Endothelial cell of umbilical vein (primary cell): Measurements from ENCODE around the gene SELENOO.

Experiments
- EZH2 ChIP-seq: IDR thresholded peaks from 2 replicates; pipeline ENCODE4 v1.6.1; 2012; ENCODE audit warnings: borderline replicate concordance, low read depth, mild to moderate bottlenecking, moderate library complexity, low read length, inconsistent platforms; ENCODE audit not compliant: severe bottlenecking
- FOS ChIP-seq: IDR thresholded peaks from 2 replicates; pipeline ENCODE4 v1.6.1; 2011; ENCODE audit warnings: mild to moderate bottlenecking, low read length, moderate library complexity, borderline replicate concordance; ENCODE audit not compliant: insufficient read depth
- GATA2 ChIP-seq: IDR thresholded peaks from 2 replicates; pipeline ENCODE4 v1.7.0; 2011; ENCODE audit warnings: low read depth, mild to moderate bottlenecking, moderate library complexity, mixed read lengths, low read length; ENCODE audit not compliant: insufficient read length, insufficient read depth
- POLR2A ChIP-seq: IDR thresholded peaks from 2 replicates; pipeline ENCODE4 v1.6.1; 2012; ENCODE audit warnings: low read depth, mild to moderate bottlenecking, control low read depth, low read length
- POLR2AphosphoS5 ChIP-seq: IDR thresholded peaks from 2 replicates; pipeline ENCODE4 v1.6.1; 2012; ENCODE audit warnings: low read depth, mild to moderate bottlenecking, control low read depth, low read length, moderate library complexity; ENCODE audit not compliant: insufficient read depth
- TF ChIP-seq, protein P1 (sequence below), 2 donors: IDR thresholded peaks; 1 replicate in 1 of 2; 2 replicates in 1 of 2; pipeline ENCODE4 v1.5.1; 2011; ENCODE audit warnings: low read length in 2 of 2, mild to moderate bottlenecking in 2 of 2, moderate library complexity in 2 of 2, control low read depth in 1 of 2, inconsistent platforms in 1 of 2, low read depth in 1 of 2; ENCODE audit not compliant: insufficient read depth in 1 of 2; ENCODE audit errors: extremely low read depth in 1 of 2

- TF ChIP-seq, protein P1, sequence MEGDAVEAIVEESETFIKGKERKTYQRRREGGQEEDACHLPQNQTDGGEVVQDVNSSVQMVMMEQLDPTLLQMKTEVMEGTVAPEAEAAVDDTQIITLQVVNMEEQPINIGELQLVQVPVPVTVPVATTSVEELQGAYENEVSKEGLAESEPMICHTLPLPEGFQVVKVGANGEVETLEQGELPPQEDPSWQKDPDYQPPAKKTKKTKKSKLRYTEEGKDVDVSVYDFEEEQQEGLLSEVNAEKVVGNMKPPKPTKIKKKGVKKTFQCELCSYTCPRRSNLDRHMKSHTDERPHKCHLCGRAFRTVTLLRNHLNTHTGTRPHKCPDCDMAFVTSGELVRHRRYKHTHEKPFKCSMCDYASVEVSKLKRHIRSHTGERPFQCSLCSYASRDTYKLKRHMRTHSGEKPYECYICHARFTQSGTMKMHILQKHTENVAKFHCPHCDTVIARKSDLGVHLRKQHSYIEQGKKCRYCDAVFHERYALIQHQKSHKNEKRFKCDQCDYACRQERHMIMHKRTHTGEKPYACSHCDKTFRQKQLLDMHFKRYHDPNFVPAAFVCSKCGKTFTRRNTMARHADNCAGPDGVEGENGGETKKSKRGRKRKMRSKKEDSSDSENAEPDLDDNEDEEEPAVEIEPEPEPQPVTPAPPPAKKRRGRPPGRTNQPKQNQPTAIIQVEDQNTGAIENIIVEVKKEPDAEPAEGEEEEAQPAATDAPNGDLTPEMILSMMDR (IDR thresholded peaks at IDR 0.05; ENCODE audit: extremely low read depth in 1 of 2, insufficient read depth in 1 of 2, low read depth in 1 of 2, low read length in 2 of 2): no peak
- no peak for TF ChIP-seq POLR2AphosphoS5
- TF ChIP-seq FOS: no peak
- no peak for TF ChIP-seq POLR2A
- no peak for TF ChIP-seq EZH2
- TF ChIP-seq GATA2: no peak
These were observed 4.6 kb upstream of the SELENOO start for GRCh38 chr22:50196256-50196655.
